ENCODE results near the gene MAP9. TPM values are rescaled to one million over a fixed set of nuclear protein-coding genes. Genes with fewer than 3 reads are reported as not detected.

The MAP9 gene
- polyA plus RNA-seq, 1 experiment = 3.3 TPM

DNA sequence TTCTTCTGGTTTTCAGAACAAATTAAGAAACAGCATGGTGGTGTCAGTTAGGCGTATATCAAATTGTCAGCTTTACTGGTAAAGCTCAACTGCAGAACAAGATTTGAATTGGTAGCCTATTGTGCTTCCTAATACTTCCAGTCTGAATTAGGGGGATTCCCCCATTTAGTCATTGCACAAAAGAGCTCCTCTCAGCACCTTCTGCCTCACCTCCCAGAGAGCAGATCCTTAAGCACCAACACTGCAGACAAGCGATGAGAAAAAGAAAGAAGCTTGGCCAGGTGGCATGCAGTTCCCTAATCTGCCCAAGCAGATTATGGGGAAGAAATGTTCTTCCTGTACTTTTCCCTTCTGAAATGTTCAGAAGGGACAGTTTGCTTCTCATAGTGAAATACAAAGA, 9.2 kb downstream of the MAP9 start:
- DNase-seq (ENCODE audit: low read depth) = no peak
- TF ChIP-seq, protein P1, sequence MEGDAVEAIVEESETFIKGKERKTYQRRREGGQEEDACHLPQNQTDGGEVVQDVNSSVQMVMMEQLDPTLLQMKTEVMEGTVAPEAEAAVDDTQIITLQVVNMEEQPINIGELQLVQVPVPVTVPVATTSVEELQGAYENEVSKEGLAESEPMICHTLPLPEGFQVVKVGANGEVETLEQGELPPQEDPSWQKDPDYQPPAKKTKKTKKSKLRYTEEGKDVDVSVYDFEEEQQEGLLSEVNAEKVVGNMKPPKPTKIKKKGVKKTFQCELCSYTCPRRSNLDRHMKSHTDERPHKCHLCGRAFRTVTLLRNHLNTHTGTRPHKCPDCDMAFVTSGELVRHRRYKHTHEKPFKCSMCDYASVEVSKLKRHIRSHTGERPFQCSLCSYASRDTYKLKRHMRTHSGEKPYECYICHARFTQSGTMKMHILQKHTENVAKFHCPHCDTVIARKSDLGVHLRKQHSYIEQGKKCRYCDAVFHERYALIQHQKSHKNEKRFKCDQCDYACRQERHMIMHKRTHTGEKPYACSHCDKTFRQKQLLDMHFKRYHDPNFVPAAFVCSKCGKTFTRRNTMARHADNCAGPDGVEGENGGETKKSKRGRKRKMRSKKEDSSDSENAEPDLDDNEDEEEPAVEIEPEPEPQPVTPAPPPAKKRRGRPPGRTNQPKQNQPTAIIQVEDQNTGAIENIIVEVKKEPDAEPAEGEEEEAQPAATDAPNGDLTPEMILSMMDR (IDR thresholded peaks at IDR 0.05; ENCODE audit: insufficient read depth, low read depth, low read length) = no peak
- Histone ChIP-seq H3K27me3 (ENCODE audit: control insufficient read depth, insufficient read depth, low read length) (no peaks in the 10 kb centered on the region), H3K4me3 (ENCODE audit: low read depth, low read length) (no peak overlapping the region), H3K36me3 (ENCODE audit: control insufficient read depth, insufficient read depth, low read length) (peaks cover 1% of the 10 kb centered on the region; the same call in 1 of the 2 replicates)
- CTCF ChIA-PET = interaction anchor here (1.0 to 1.3 kb wide), 2 partner anchors 8 to 10 kb away, joined by 3 to 4 read pairs; no protein-coding TSS in a partner anchor
- POLR2A ChIA-PET = no interaction called here

DNA sequence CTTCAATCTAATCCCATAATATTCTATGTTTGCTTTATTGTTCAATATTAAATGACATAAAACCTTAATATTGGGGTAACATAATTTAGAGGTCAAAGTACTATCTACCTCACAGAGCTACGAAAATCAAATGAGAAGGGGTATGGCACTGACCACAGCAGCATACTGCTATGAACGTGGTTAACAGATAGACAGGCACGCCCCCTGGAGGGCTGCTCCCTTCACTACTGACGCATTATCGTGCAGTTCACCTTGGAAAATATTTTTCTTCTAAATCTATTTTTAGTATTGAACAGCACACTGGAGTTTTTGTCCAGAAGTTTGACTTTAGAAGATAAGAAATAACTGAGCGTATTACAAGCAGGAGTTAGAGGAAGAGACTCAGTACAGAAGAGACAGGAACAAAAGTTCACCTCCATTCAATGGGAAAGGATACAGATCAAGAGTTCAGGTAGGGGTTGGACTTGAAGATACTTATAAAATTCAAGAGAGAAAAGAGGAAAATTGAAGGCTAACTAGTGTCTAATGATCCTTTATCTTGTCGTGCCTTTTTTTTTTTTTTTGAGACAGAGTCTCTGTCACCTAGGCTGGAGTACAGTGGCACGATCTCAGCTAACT, 22.7 kb downstream of the MAP9 start:
- no peak for DNase-seq (ENCODE audit: low read depth)
- ChIA-PET POLR2A (no interaction called here), CTCF (interaction anchor here (0.7 to 1.7 kb wide), 2 partner anchors 86 to 372 kb away, joined by 3 to 9 read pairs; no protein-coding TSS in a partner anchor)
- H3K4me3 ChIP-seq (ENCODE audit: low read depth, low read length) = no peak overlapping the region
- no peaks in the 10 kb centered on the region for H3K36me3 ChIP-seq (ENCODE audit: control insufficient read depth, insufficient read depth, low read length)
- H3K27me3 ChIP-seq (ENCODE audit: control insufficient read depth, insufficient read depth, low read length) = no peaks in the 10 kb centered on the region
- TF ChIP-seq, protein P1 (IDR thresholded peaks at IDR 0.05; ENCODE audit: insufficient read depth, low read depth, low read length) = peak; percentile 76

DNA sequence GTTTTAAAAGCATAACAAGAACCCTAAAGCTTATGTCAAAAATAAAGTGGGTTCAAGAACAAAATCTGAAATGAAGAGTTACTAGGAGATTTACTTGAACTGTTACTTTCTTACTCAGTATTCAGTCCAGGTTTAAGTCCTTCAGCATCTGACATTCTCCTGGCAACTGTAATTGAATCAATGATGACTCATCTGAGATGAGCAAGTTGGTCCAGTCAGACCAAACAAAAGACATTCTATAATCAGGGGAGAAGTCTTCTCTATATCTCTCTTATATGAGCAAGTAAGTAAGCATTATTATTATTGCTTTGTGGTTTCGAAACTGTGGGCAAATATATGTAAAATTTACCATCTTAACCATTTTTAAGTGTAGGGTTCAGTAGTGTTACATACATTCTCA, 34.6 kb downstream of the MAP9 start:
- no peak for DNase-seq (ENCODE audit: low read depth)
- Histone ChIP-seq H3K4me3 (ENCODE audit: low read depth, low read length) (no peak overlapping the region), H3K36me3 (ENCODE audit: control insufficient read depth, insufficient read depth, low read length) (no peaks in the 10 kb centered on the region; the same call in 1 of the 2 replicates), H3K27me3 (ENCODE audit: control insufficient read depth, insufficient read depth, low read length) (no peaks in the 10 kb centered on the region)
- TF ChIP-seq, protein P1 (IDR thresholded peaks at IDR 0.05; ENCODE audit: insufficient read depth, low read depth, low read length) = no peak
- POLR2A ChIA-PET = no interaction called here
- CTCF ChIA-PET = no interaction called here

DNA sequence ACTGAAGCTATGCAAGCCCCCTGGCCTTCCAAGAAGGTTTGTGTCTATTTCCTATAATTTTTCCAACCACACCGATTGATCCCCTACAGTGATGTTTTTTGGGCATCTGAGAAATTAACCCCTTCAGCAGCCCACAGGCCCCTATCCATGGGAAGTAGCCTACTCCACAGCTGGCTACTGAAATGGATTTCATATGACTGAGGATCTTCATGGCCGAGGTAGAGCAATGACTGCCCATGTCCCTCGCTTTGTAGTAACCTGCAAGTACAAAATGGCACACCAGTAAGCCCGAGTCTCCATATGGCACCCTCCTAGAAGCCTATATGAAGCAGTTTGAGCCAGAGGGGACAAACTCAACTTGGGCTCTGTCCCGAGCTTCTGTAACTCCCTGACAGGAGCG, 36.8 kb downstream of the MAP9 start:
- no peak for DNase-seq (ENCODE audit: low read depth)
- POLR2A ChIA-PET = no interaction called here

DNA sequence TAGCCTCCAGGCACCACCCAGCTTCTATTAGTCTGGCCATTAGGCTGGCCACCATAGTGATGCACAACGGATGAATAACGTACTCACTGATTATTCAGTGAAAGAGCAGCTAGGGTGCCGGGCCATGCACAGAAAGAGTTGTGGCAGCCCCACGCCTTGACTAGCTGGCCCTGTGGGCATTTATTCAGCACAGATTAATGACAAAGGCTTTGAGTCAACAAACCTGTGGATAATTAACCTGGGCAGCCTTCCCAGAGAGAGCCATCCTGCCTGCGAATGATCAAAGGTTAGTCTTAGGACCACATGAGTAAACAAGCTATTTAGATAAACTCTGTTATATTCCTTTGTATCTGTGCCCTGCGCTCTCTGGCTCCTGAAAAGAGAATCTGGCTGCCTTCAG, 37.2 kb downstream of the MAP9 start:
- ChIA-PET POLR2A (no interaction called here), CTCF (interaction anchor here (1.3 kb wide), 1 partner anchor 13 kb away, joined by 3 read pairs; no protein-coding TSS in a partner anchor)

More for the DNA sequence above, 36.8 kb downstream of the MAP9 start:
- H3K27me3 ChIP-seq (ENCODE audit: control insufficient read depth, insufficient read depth, low read length) = no peaks in the 10 kb centered on the region
- no peaks in the 10 kb centered on the region for H3K36me3 ChIP-seq (ENCODE audit: control insufficient read depth, insufficient read depth, low read length)
- CTCF ChIA-PET = interaction anchor here (1.1 to 1.3 kb wide), 2 partner anchors 13 to 16 kb away, joined by 3 read pairs; no protein-coding TSS in a partner anchor
- H3K4me3 ChIP-seq (ENCODE audit: low read depth, low read length) = no peak overlapping the region
- TF ChIP-seq, protein P1 (IDR thresholded peaks at IDR 0.05; ENCODE audit: insufficient read depth, low read depth, low read length) = no peak

More for the DNA sequence above, 37.2 kb downstream of the MAP9 start:
- TF ChIP-seq, protein P1 (IDR thresholded peaks at IDR 0.05; ENCODE audit: insufficient read depth, low read depth, low read length) = no peak
- H3K27me3 ChIP-seq (ENCODE audit: control insufficient read depth, insufficient read depth, low read length) = no peaks in the 10 kb centered on the region
- DNase-seq (ENCODE audit: low read depth) = no peak
- no peak overlapping the region for H3K4me3 ChIP-seq (ENCODE audit: low read depth, low read length)
- no peaks in the 10 kb centered on the region for H3K36me3 ChIP-seq (ENCODE audit: control insufficient read depth, insufficient read depth, low read length)

All from BJ (cell line).